HG02678 (cell line): ENCODE measurements around the gene SUMF1.

Source experiments
- ATAC-seq: cut with Tn5 transposase; IDR thresholded peaks from one replicate; pipeline ENCODE4 v1.9.1; 2021; ENCODE audit warnings: mild to moderate bottlenecking, moderate library complexity; ENCODE audit not compliant: unreplicated experiment

The SUMF1 gene

DNA sequence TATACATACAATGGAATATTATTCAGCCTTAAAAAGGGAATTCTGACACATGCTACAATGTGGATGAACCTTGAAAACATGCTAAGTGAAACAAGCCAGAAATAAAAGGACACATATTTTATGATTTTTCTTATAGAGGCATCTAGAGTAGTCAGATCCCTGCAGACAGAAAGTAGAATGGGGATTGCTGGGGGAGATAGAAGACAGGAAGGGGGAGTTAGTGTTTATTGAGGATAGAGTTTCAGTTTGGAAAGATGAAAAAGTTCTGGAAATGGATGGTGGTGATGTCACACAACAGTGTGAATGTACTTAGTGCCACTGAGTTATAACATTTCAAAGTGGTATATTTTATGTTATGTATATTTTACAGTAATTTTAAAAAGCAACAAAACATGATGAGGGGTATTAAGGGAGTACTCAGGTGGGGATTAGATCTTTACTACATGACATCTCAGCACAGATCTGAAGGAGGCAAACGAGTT is 30.8 kb upstream of the SUMF1 start:
- ATAC-seq, result no peak

DNA sequence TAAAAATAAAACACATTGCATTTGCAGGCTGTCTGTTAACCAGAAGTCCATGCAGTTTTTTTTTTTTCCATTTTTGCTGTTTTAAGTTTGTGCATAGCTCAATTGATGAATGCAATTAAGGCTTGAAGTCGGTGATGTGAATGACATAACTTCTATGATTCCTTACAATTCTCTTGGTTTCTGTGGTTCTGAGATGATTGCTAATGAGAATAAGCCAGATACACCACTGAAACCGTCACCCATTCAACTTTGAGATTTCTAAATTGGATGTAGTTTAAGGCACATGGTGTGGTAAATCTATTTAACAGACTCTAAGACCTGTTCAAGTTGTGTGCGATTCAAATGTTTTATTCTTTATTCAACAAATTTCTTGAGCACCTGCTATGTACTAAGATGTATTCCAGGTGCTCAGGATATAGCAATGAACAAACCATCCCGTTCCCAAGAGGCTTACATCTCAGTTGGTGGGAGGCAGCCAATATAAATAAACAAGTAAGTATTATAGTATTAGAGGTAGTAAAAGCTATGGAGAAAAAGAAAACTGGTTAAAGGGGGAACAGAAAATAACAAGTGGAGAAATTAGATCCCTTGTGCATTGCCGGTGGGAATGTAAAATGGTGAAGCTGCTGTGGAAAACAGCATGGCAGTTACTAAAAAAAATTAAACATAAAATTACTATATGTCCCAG is 30.1 kb upstream of the SUMF1 start:
- no peak for ATAC-seq

DNA sequence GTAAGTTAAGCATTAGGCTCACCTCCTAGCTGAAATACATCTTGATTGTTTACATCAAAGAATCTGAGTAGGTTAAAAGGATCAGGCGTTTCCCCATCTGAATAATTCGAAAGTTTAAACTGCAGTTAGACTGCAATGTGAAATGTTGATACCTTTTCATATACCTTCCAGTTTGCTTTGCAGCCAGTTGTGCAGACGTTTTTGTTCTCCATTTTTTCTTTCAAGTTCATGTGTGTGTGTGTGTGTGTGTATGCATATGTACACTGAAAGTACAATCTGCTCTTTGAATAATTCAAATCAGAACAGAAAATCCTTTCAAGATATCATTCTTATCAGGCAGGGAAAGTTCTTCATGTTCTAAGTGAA is 29.0 kb upstream of the SUMF1 start:
- no peak for ATAC-seq

DNA sequence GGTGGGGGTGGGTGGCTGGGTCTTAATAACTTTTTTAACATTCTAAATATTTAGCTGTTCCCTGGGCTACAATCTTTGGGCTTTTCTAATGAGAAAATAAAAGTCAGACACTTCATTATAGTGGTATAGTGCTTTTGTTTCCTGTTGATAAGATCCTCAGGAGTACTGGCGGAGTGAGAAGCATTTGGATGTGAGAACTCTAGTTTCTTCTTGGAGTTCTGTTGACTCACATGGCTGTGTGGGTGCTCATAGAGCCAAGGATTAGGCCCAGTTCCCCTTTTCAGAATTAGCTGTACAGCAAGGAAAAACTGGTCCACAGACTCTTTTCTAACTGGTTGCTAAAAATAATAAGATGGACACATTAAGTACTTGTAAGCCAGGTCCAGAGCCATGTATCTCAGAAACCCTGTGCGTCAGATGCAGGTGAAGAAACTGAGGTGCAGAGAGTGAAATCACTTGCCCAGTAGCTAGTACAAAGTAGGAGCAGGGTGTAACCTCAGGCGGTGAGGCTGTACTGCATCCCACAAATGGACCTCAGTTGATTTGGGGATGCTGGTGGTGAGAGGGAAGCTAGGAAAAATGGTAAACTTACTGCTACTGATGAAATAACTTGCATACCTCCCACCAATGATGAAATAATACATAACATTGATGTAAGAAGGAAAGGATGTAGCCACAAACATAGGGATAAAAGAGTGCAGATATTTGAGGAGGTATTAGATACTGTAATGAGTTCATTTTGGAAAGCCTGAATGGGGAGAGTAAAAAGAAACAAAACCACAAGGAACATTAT is 28.4 kb upstream of the SUMF1 start:
- ATAC-seq, result no peak

DNA sequence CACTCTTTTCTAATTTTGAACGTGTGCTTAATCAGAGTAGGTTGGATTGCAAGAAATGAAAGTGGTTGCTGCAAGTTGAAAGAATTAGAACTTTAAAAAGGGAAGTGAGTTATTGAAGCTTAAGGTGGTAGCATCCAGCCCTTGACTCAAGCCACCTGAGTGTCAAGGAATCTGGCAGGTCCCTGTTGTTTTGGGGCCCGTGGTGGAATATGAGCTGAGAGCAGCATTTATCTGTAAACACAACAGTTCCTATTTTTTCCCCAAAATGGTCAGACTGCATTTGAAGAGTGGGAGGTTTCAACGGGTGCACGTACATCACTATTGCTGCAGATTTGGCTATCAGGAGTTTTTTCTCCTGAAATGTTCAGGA is 27.8 kb upstream of the SUMF1 start:
- ATAC-seq, result peak; percentile 17

DNA sequence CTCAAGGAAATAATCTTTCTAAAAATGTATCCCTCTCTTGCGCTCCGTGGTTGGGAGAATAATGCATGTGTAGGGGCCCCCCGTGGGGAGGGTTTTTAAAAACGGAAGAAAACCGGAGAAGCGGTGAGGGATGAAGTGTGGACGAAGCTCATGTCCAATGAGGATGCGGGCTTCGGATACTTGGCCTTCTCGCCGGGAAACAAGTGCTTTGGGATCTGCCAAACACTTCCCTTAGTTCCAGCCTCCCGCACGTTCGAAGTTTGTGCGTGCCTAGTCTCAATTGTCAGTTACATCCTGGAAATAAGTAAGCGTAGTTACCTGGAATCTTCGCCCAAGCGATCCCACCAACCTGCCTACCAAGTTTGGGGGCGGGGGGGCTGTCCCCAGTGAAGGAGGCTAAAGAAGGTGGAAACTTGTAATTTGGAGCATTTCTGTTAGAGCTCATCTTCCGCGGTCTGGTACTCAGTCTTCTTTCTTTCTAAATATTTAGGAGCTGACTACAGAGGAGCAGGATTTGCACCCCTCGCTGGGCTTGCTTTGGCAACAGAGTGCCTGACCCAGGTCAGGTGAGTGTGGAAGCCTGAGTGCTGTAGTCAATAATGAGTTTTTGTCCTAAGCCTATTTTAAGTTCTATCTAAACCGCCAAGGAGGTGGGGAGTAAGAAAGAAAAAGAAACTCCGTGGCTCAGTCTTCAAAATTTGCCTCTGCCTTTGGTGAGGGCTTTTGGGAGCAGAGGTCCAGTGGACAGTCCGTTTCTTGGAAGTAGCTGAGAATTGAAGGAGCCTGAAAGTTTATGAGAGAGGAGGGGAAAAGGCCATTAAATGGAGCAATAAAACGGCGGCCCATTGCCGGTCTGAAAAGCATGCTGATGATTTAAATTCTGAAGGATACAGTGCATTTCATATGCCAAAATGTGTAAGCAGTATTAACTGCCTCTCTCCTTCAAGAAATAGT is 27.1 kb upstream of the SUMF1 start:
- no peak for ATAC-seq

DNA sequence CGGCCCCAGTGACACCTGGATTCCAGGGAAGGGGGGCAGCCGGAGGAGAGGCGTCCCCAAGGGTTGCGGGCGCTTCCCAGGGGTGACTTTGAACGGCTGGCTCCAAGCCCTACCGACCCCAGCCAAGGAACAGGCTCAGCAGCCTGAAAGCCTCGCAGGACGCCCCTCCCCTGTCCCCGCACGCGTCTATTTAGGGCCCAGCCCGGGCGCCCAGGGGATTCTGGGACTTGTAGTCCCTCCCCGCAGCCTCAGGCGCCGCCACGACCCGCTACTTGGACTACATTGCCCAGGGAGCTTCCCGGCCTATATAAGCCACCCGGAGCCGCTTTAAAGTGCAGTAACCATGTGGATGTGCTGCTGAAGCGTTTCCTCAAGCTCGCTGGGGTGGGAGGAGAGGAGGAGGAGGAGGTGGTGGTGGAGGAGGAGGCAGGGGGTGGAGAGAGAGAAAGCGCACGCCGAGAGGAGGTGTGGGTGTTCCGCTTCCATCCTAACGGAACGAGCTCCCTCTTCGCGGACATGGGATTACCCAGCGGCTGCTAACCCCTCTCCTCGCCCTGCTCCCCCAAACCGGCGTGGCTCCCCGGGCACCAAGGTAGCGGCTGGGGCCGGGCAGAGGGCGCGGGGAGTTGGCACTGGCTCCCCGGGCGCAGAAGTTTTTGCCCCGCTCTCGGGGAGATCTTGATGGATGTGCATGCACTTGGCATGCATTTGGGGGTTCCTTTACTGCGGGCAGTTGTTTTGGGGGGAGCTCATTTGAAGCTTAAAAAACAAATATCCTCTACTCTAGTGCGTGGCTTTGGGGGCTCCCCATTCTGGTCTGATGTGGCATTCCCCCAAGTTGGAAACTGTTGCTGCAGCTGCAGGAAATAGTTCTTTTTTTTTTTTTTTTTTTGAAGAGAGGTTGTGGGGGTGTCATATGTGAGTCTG is 26.2 kb upstream of the SUMF1 start, which contains the start of gene ITPR1:
ITPR1 (plus strand) TSS at position 335 of the 927 bp plus-strand sequence. CDS start 23,144 bp downstream, outside the sequence.
- ATAC-seq, result peak; percentile 92

DNA sequence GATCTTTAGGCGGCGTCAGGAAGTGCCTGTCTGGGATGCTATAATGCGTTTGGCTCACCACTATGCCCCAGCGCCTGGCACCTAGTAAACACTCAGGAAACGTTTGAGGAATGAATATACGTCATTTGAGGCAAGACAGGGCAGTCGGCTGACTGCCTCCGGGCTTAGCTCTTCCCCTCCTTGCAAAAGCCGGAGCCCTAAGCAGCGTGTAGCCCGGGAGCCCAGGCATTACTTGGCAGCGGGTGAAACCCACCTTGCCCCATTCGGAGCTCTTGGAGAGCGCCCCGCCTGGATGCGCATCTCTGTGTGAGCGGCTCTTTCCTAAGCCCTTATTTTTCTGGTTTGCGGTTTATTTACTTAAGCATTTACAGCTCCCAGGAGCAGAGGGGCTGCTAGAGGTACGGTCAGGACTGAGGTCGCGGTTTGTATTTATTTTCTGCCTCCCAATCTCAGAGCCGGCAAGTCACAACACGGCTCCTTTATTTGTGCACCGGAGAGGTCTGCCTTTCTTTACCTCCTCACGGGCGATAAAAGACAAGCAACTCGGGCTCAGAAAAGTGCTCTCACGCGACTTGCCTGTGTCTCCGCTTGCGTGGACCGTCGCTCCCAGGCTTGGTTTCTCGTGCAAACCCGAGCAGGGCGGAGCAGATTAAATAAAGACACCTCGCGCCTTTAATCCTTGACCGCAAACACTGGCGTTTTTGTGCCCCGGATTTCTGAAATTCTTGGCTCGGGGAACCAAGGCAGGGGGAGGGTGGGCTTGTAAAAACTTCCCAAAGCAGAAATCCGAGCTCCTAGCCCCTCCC is 25.3 kb upstream of the SUMF1 start:
- no peak for ATAC-seq

DNA sequence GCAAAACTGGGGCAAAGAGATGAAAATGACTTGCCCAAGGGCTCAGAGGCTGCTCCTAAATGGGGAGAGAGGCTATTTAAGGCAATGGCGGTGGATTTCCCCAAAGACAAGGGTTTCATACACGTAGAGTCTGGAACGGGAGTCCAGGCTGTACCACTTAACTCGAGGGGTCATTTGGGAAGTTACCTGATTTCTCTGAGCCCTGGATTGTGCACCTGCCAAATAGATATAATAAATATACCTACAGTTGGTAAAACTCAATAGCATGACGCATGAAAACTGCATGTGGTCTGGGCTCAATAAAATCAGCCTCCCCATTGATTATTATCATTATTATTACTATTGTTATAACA is 24.8 kb upstream of the SUMF1 start:
- ATAC-seq, result no peak

DNA sequence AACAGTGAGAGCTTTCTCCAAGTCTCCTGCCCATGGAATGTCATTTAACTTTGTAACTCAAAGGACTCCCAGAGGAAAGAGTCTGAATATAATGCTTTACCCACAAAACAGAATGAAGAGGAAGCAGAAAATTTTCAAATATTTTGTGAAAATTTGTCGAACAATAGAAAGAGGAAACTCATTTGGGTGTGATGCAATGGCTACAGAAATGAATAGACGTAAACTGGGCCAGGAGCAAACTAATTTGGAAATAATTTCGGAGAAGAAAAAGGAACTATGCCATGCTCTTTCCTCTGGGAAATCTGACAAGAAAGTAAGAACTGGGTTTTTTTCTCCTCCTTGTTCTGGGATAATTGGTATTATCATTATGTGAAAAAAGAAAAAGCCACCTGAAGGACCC is 11.2 kb upstream of the SUMF1 start:
- no peak for ATAC-seq

DNA sequence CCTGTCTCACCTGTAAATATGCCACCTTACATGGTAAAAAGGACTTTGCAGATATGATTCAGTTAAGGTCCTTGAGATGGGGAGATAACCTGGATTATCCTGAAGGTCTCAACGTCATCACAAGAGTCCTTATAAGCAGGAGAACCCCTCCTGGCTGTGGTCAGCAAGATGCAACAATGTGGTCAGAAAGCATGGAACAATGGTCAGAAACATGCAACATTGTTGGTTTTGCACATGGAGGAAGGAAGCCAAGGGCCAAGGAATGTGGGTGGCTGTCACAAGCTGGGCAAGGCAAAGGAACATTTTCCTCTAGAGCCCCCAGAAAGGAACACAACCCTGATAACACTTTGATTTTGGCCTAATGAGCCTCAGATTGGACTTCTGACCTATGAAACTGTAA is 9.4 kb upstream of the SUMF1 start:
- no peak for ATAC-seq

DNA sequence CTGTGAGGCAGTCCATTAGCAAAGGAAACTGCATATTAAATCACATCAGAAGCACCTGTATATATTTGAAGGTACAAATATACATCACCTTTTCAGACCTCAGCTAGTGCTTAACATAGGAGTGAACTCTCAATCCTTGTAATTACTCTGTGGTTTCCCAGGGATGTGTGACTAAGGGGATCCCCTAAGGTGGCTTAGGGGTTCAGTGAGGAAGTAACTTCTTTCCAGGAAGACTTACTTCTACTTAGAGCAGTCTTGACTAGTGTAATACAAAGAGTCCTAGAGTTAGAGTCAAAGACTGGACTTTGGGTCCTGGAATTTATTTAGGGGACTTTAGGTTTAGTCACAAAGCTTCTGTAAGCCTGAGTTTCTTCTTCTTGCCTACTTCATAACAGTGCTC is 8.7 kb upstream of the SUMF1 start:
- ATAC-seq, result no peak

DNA sequence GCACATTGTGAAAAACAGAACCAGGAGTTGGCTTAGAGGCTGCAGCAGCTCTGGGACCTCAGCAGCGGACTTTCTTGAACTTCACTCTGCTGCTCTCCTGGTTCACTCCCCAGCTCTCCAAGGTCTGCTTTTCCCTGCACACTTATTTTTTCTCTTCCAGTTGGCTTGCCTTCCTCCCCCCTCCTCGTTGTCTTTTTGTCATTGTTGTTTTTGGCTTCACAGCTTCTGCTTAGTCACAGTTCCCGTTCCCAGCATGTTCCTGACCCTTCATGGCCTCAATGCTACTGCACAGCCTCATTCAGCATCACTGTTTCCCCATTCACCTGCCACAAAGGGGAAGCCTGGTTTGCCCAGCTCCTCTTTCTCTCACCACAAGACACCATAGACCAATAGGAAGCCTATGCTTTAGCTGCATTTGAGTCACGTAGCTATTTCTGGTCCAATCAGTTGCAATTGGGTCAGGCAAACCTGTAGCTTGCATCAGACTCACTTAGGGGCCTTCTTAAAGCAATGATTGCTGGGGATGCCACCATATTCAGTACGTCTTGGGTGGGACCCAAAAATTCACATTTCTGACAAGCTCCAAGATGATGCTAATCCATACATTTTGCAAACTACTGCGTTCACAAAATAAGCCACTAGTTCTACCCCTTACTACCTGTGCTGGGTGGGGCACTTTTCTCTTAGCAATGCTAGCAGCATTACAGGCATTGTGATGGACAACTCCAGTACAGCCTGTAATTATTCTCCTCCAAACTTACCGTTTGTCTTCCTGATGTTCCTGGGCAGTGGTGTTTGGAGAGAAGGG is 7.8 kb upstream of the SUMF1 start:
- ATAC-seq, result peak; percentile 50

DNA sequence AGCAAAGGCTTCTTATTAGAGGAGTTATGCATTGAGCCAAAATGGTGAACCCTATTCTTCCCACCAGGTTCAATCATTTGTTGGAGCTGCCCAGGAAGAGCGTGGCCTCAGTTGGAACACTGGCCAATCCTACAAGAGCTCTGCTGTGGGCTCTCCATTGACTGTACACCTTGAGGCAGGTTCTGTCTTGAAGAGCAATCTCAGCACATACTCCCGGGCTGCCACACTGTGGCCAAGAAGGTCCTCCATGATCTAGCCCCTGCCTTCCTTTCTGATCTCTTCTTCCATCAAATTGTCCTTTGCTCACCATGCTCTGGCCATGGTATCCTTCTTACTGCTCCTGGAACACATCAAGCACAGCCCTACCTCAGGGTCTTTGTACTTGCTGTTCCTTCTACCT is 5.7 kb upstream of the SUMF1 start:
- no peak for ATAC-seq

DNA sequence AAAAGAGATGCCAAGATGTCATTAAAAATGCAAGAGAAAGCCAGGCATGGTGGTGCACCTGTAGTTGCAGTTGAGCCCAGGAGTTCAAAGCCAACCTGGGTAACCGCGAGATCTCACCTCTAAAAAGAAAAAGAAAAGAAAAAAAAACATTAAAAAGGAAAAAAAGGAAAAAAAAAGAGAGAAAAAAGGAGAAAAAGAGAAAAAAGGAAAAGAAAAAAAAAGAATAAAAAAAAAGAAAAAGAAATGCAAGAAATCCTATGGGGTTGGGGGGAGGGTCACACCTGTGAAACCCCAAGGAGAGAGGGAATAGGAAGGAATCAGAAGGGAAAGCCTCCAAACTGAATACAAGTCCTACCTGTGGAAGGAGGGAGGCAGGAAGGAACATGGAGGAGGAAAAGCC is 5.2 kb upstream of the SUMF1 start:
- no peak for ATAC-seq

DNA sequence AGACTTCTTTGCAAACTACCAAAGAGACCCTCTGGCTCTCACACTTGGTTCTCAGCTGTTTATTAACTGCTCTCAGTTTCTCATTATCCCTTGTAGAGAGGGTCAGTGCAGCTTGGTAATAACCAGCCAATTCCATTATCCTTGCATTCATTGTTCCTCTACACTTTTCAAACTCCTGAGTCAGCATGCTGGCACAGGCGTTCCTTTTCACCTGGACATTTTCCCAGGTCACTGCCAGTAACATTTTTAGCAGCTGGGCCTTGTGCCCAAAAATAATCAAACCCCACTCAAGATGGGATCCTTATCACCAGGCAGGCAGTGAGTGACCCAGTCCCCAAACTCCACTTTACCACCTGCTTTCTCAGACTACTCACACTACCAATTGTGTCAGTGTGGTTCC is 4.8 kb upstream of the SUMF1 start:
- no peak for ATAC-seq

DNA sequence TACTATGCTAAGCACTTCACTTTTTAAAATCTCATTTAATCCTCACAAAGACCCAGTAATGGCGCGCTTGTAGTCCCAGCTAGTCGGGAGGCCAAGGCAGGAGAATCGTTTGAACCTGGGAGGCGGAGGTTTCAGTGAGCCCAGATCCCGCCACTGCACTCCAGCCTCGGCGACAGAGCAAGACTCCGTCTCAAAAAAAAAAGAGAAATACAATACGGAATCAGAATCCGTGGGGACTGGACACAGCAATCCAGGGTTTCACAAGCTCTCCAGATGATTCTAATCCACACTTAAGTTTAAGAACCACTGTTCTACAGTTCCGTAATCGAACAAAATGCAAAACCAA is 426 bp upstream of the SUMF1 start:
- no peak for ATAC-seq

DNA sequence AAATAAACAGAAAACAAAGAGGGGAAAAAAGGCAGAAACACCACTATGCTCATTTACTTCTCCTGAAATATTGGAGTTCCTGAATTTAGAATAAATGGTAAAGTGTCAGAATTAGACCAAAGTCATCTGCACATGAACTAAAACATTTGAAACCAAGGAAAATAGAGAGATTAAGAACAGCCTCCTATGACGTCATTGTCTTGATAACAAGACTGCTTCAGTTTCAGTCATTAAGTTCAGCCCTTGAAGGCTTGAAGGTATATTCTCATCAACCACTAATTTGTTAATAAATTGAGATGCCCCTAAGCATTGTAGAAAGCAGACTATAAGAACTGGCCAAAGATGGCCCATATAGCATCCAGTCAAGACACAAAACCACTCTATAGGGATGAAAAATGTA is 2.5 kb downstream of the SUMF1 start:
- no peak for ATAC-seq
